ENCODE data around the gene PACS1.

The PACS1 gene

GRCh38 chr11:66237867-66238266 lies 167.8 kb downstream of the PACS1 start:
- ChIA-PET CTCF (interaction anchor here (2.3 kb wide), 1 partner anchor 15 kb away, joined by 7 read pairs; no protein-coding TSS in a partner anchor), POLR2A (no interaction called here)
- TF ChIP-seq BHLHE40 (IDR thresholded peaks at IDR 0.05; ENCODE audit: borderline replicate concordance) (no peak), TARDBP (IDR thresholded peaks at IDR 0.05) (no peak), SP1 (IDR thresholded peaks at IDR 0.05) (no peak), ELF4 (IDR thresholded peaks at IDR 0.05) (no peak), L3MBTL2 (conservative IDR thresholded peaks at IDR 0.05) (no peak), FOXK2 (IDR thresholded peaks at IDR 0.05) (no peak), NFRKB (IDR thresholded peaks at IDR 0.05) (no peak), SUZ12 (IDR thresholded peaks at IDR 0.05) (no peak)
- DNase-seq (ENCODE audit: extremely low spot score): no peak

- POLR2A ChIA-PET: no interaction called here
- DNase-seq (ENCODE audit: extremely low spot score): no peak
These were observed 168.8 kb downstream of the PACS1 start for GRCh38 chr11:66238786-66239413.

GRCh38 chr11:66239511-66239910 lies 169.4 kb downstream of the PACS1 start:
- CTCF ChIA-PET: no interaction called here
- POLR2A ChIA-PET: no interaction called here
- no peak for TF ChIP-seq L3MBTL2 (conservative IDR thresholded peaks at IDR 0.05)
- TF ChIP-seq CTBP1 (IDR thresholded peaks at IDR 0.05; ENCODE audit: borderline replicate concordance): no peak
- TF ChIP-seq NFRKB (IDR thresholded peaks at IDR 0.05): no peak
- TF ChIP-seq FOXM1 (IDR thresholded peaks at IDR 0.05; ENCODE audit: borderline replicate concordance): no peak
- TF ChIP-seq FOXK2 (IDR thresholded peaks at IDR 0.05): no peak
- no peak for TF ChIP-seq ZNF384 (IDR thresholded peaks at IDR 0.05)
- no peak for DNase-seq (ENCODE audit: extremely low spot score)

More at GRCh38 chr11:66238786-66239413, 168.8 kb downstream of the PACS1 start:
- TF ChIP-seq NFRKB (IDR thresholded peaks at IDR 0.05): no peak
- no peak for TF ChIP-seq PKNOX1 (IDR thresholded peaks at IDR 0.05)
- TF ChIP-seq ELF4 (IDR thresholded peaks at IDR 0.05): no peak
- CTCF ChIA-PET: no interaction called here

GRCh38 chr11:66239998-66240780 lies 170.1 kb downstream of the PACS1 start:
- no peak for DNase-seq (ENCODE audit: extremely low spot score)
- POLR2A ChIA-PET: no interaction called here
- CTCF ChIA-PET: no interaction called here
- TF ChIP-seq SUZ12 (IDR thresholded peaks at IDR 0.05): no peak
- TF ChIP-seq ZNF384 (IDR thresholded peaks at IDR 0.05): no peak
- no peak for TF ChIP-seq FOXA1 (IDR thresholded peaks at IDR 0.05)
- TF ChIP-seq PKNOX1 (IDR thresholded peaks at IDR 0.05): no peak
- no peak for TF ChIP-seq FOXM1 (IDR thresholded peaks at IDR 0.05; ENCODE audit: borderline replicate concordance)
- no peak for TF ChIP-seq FOXK2 (IDR thresholded peaks at IDR 0.05)
- TF ChIP-seq TARDBP (IDR thresholded peaks at IDR 0.05): no peak
- no peak for TF ChIP-seq HDGF (IDR thresholded peaks at IDR 0.05; ENCODE audit: borderline replicate concordance)
- no peak for TF ChIP-seq SP1 (IDR thresholded peaks at IDR 0.05)
- no peak for TF ChIP-seq CTBP1 (IDR thresholded peaks at IDR 0.05; ENCODE audit: borderline replicate concordance)
- no peak for TF ChIP-seq ARNT (IDR thresholded peaks at IDR 0.05)
- TF ChIP-seq ELF4 (IDR thresholded peaks at IDR 0.05): no peak
- no peak for TF ChIP-seq L3MBTL2 (conservative IDR thresholded peaks at IDR 0.05)
- TF ChIP-seq LEF1 (IDR thresholded peaks at IDR 0.05; ENCODE audit: borderline replicate concordance): no peak
- no peak for TF ChIP-seq NFRKB (IDR thresholded peaks at IDR 0.05)
- TF ChIP-seq BHLHE40 (IDR thresholded peaks at IDR 0.05; ENCODE audit: borderline replicate concordance): no peak

GRCh38 chr11:66240781-66241136 lies 170.7 kb downstream of the PACS1 start:
- no peak for DNase-seq (ENCODE audit: extremely low spot score)
- CTCF ChIA-PET: interaction anchor here (1.0 kb wide), 1 partner anchor 27 kb away, joined by 3 read pairs; no protein-coding TSS in a partner anchor
- TF ChIP-seq FOXM1 (IDR thresholded peaks at IDR 0.05; ENCODE audit: borderline replicate concordance) (no peak), FOXA1 (IDR thresholded peaks at IDR 0.05) (no peak), PKNOX1 (IDR thresholded peaks at IDR 0.05) (no peak), LEF1 (IDR thresholded peaks at IDR 0.05; ENCODE audit: borderline replicate concordance) (no peak), ZNF384 (IDR thresholded peaks at IDR 0.05) (no peak), L3MBTL2 (conservative IDR thresholded peaks at IDR 0.05) (no peak), BHLHE40 (IDR thresholded peaks at IDR 0.05; ENCODE audit: borderline replicate concordance) (no peak), CTBP1 (IDR thresholded peaks at IDR 0.05; ENCODE audit: borderline replicate concordance) (no peak), ARNT (IDR thresholded peaks at IDR 0.05) (no peak)
- POLR2A ChIA-PET: interaction anchor here (0.7 kb wide), 1 partner anchor 27 kb away, joined by 3 read pairs; no protein-coding TSS in a partner anchor

- TF ChIP-seq HDGF (IDR thresholded peaks at IDR 0.05; ENCODE audit: borderline replicate concordance): no peak
- DNase-seq (ENCODE audit: extremely low spot score): no peak
- ChIA-PET CTCF (no interaction called here), POLR2A (no interaction called here)
These were observed 172.2 kb downstream of the PACS1 start for GRCh38 chr11:66242095-66242765.

Measured in HEK293T (cell line).